Epithelial cell of esophagus (primary cell): Measurements from ENCODE around the gene IL12RB1.

Experiments used
- DNase-seq: peaks from one replicate; pipeline ENCODE4 v3.0.0; 2010; ENCODE audit warnings: low read depth
- H3K4me3 ChIP-seq: 2 replicates; pipeline ENCODE4 v1.5.1; 2011; ENCODE audit warnings: mild to moderate bottlenecking, low read length, control low read depth
- CTCF ChIP-seq: IDR thresholded peaks from 2 replicates; pipeline ENCODE4 v1.5.1; 2011; ENCODE audit warnings: low read depth, mild to moderate bottlenecking, low read length, control low read depth, inconsistent platforms; ENCODE audit not compliant: insufficient read depth; ENCODE audit errors: missing control alignments

IL12RB1 gene

GRCh38 chr19:18059902-18060301 is 26.8 kb downstream of the IL12RB1 start:
- no peak overlapping the region for H3K4me3 ChIP-seq
- TF ChIP-seq CTCF = no peak
- DNase-seq = no peak

GRCh38 chr19:18059297-18059696 is 27.4 kb downstream of the IL12RB1 start:
- TF ChIP-seq CTCF = no peak
- no peak overlapping the region for H3K4me3 ChIP-seq
- no peak for DNase-seq

GRCh38 chr19:18058208-18059009 is 28.3 kb downstream of the IL12RB1 start:
- peak; percentile 75 for TF ChIP-seq CTCF
- peak; percentile 71 for DNase-seq
- no peak overlapping the region for H3K4me3 ChIP-seq

GRCh38 chr19:18057557-18057956 is 29.2 kb downstream of the IL12RB1 start:
- TF ChIP-seq CTCF = no peak
- H3K4me3 ChIP-seq = no peak overlapping the region
- DNase-seq = no peak

- no peak overlapping the region for H3K4me3 ChIP-seq
- no peak for TF ChIP-seq CTCF
- DNase-seq = no peak
These were observed 30.8 kb downstream of the IL12RB1 start for GRCh38 chr19:18055967-18056366.

- no peak overlapping the region for H3K4me3 ChIP-seq
- DNase-seq = peak; percentile 43
- no peak for TF ChIP-seq CTCF
These were observed 33.0 kb downstream of the IL12RB1 start for GRCh38 chr19:18053576-18054219.
